Heart right ventricle (tissue), 16 donors: ENCODE data around the gene ADGB. TPM values are rescaled to one million over a fixed set of nuclear protein-coding genes. Genes with fewer than 3 reads are reported as not detected.
"Not testable (repeated sequence)": the region's sequence is repeated elsewhere in the genome, so short reads cannot be mapped to it uniquely, and the experiment has no call there.

Experiments
- ATAC-seq, 8 donors: fragments of 200-7000 bp; cut with Tn5 transposase; one replicate each; pipeline ENCODE4 v1.9.1; 2020; ENCODE audit warnings: mild to moderate bottlenecking in 8 of 8, moderate library complexity in 8 of 8, moderate number of reproducible peaks in 1 of 8
- DNase-seq, 2 donors: peaks; one replicate each; pipeline ENCODE4 v3.0.0-alpha.2; 2020
- H3K27ac ChIP-seq, 10 donors: fragments of 200-600 bp; sonication (generic) in 2 of 10; one replicate each; pipeline versions ENCODE4 v1.5.0 to v1.8.0; 2020 to 2022; ENCODE audit warnings: mild to moderate bottlenecking in 3 of 10
- H3K27me3 ChIP-seq, 7 donors: fragments of 200-600 bp; one replicate each; pipeline ENCODE4 v1.8.0; 2021 to 2022; ENCODE audit warnings: mild to moderate bottlenecking in 2 of 7
- H3K36me3 ChIP-seq, 9 donors: fragments of 200-600 bp; sonication (generic) in 1 of 9; one replicate each; pipeline versions ENCODE4 v1.5.0 to v1.8.0; 2020 to 2022; ENCODE audit warnings: mild to moderate bottlenecking in 2 of 9
- H3K4me1 ChIP-seq, 9 donors: fragments of 200-600 bp; sonication (generic) in 1 of 9; one replicate each; pipeline versions ENCODE4 v1.5.0 to v1.8.0; 2020 to 2022; ENCODE audit warnings: mild to moderate bottlenecking in 4 of 9
- H3K4me3 ChIP-seq, 10 donors: fragments of 200-600 bp; sonication (generic) in 2 of 10; one replicate each; pipeline versions ENCODE4 v1.5.0 to v1.8.0; 2020 to 2022; ENCODE audit warnings: mild to moderate bottlenecking in 7 of 10, moderate library complexity in 2 of 10
- H3K9me3 ChIP-seq, 11 donors: fragments of 200-600 bp in 10 of 11; sonication (generic) in 2 of 11; one replicate each; pipeline versions ENCODE4 v1.5.0 to v1.8.0; 2013 to 2022; ENCODE audit warnings: mild to moderate bottlenecking in 2 of 11, control low read depth in 1 of 11, moderate library complexity in 1 of 11
- WGBS, 2 donors: extraction: QIAGEN DNeasy Blood & Tissue Kit; methylation state at CpG; one replicate each; pipeline ENCODE4 v1.1.7; 2013; ENCODE audit warnings: inconsistent platforms in 1 of 2; 5-methylcytosine and 5-hydroxymethylcytosine counted together
- intact Hi-C, 10 donors: fragments of 100-400 bp; cut with DNase I; formaldehyde crosslinking; loops; one replicate each; pipeline versions ENCODE4 v1.11.1 to v1.14.2; 2022
- polyA plus RNA-seq, 2 donors: library from polyadenylated mRNA; stranded (reverse); fragments of 200-250 nt; gene quantifications; one replicate each; pipeline ENCODE4 v1.2.3, GENCODE V29; 2013
- total RNA-seq, 10 donors: library from RNA; stranded (reverse); fragmentation: NEBNext Ultra II Directional in 3 of 10; extraction: Animal tissue kit (Norgen Biotek cat#: 25700) in 3 of 10; gene quantifications; one replicate each; pipeline versions ENCODE4 v1.2.1 to v1.2.4, GENCODE V29; 2021 to 2023
- TF ChIP-seq, protein P1 (sequence below), 9 donors: fragments of 200-600 bp; sonication (generic) in 2 of 9; IDR thresholded peaks; one replicate each; pipeline versions ENCODE4 v1.5.0 to v1.8.0; 2021 to 2022; ENCODE audit warnings: antibody characterized with exemption in 9 of 9, mild to moderate bottlenecking in 5 of 9, moderate library complexity in 1 of 9
- donor health status: Arrhythmogenic right ventricular cardiomyopathy.
- donor health status: ischemic (EF 13 %, LVEDD 7.1; RV severe dilation, severe dysfunction).
- donor health status: healthy with polysubstance abuse.
- donor health status: DM: no; HTN: yes; CAD: no.
- donor health status: DM: no; HTN: no; CAD: no.
- donor health status: ischemic (EF 25% LVEDD 6.9; RV normal size, moderate dysfunction).
- donor health status: ischemic (EF 25% LVEDD 5.7; RV mildly dilated, moderate dysfunction).
- donor health status: healthy.
- donor health status: DM: yes; HTN: yes; CAD: no.
- donor health status: Ischemic cardiomyopathy.
- donor health status: ischemic (EF 35%, LVEDD 5.7; RV mildly dilated, moderate dysfunction).
- donor health status: nonischemic (EF 11% LVEDD 7.7; RV severe dilation, severe dysfunction).
- donor health status: DM: yes; HTN: yes; CAD: no.
- donor health status: PGD.
- donor health status: ischemic (EF 29% LVEDD 5.4; RV normal size, mild dysfunction).
- donor health status: nonischemic (EF 23%, LVEDD 6.1; RV moderate dilation, normal function).

ADGB gene
- total and polyA plus RNA-seq, 12 donors = 3.7 TPM; not detected in 11

DNA sequence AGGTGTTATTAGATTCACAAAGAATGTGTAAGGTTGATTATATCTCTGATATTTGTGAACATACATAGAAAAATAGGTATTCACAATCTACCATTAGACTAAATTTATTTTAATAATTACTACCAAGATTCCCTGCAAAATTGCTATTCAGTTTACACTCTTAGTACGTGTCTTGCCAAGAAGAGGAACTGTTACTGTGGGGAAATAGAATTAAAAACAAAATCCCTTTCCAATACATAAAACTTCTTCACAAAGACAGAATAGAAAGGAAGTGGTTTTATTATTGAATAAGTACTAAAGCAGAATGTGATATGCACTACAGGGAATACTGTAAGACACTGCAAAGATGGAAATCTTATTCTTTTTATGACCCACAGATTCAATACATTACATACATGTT, 38.2 kb upstream of the ADGB start:
- TF ChIP-seq, protein P1, sequence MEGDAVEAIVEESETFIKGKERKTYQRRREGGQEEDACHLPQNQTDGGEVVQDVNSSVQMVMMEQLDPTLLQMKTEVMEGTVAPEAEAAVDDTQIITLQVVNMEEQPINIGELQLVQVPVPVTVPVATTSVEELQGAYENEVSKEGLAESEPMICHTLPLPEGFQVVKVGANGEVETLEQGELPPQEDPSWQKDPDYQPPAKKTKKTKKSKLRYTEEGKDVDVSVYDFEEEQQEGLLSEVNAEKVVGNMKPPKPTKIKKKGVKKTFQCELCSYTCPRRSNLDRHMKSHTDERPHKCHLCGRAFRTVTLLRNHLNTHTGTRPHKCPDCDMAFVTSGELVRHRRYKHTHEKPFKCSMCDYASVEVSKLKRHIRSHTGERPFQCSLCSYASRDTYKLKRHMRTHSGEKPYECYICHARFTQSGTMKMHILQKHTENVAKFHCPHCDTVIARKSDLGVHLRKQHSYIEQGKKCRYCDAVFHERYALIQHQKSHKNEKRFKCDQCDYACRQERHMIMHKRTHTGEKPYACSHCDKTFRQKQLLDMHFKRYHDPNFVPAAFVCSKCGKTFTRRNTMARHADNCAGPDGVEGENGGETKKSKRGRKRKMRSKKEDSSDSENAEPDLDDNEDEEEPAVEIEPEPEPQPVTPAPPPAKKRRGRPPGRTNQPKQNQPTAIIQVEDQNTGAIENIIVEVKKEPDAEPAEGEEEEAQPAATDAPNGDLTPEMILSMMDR (IDR thresholded peaks at IDR 0.05) = no peak
- 88% methylated on average over 1 of the region's 1 CpG for WGBS, 2 donors

DNA sequence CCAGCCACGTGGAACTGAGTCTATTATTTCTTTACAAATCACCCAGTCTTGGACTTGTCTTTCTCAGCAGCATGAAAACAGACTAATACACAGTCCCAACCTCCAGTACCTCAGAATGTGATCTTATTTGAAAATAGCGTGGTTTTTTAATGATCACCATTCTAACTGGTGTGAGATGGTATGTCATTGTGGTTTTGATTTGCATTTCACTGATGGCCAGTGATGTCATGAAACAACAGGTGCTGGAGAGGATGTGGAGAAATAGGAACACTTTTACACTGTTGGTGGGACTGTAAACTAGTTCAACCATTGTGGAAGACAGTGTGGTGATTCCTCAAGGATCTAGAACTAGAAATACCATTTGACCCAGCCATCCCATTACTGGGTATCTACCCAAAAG, 32.1 kb upstream of the ADGB start:
- H3K36me3 ChIP-seq, DNase-seq, H3K27ac ChIP-seq, ATAC-seq, H3K27me3 ChIP-seq, intact Hi-C loops, H3K4me1 ChIP-seq, H3K4me3 ChIP-seq: not testable (repeated sequence)
- peaks cover 0 to 25% (median 5%) of the 10 kb centered on the region in 11 donors for H3K9me3 ChIP-seq
- WGBS, 2 donors = 72 to 75% methylated on average over 2 of the region's 2 CpGs

More for the DNA sequence above, 38.2 kb upstream of the ADGB start:
- H3K27me3 ChIP-seq = no peaks in the 10 kb centered on the region
- no peak overlapping the region for H3K4me3 ChIP-seq
- peaks cover 0 to 11% (median 0%) of the 10 kb centered on the region in 11 donors for H3K9me3 ChIP-seq
- H3K27ac ChIP-seq = no peak overlapping the region
- no peak for DNase-seq
- peaks cover 0 to 4% (median 0%) of the 10 kb centered on the region in 9 donors for H3K36me3 ChIP-seq
- intact Hi-C loops = no loop called here
- ATAC-seq = no peak
- no peaks in the 10 kb centered on the region for H3K4me1 ChIP-seq

GRCh38 chr6:146568619-146569018, 30.2 kb upstream of the ADGB start:
- H3K36me3 ChIP-seq, ATAC-seq, H3K4me1 ChIP-seq, DNase-seq, H3K4me3 ChIP-seq, H3K27me3 ChIP-seq, H3K27ac ChIP-seq, intact Hi-C loops: not testable (repeated sequence)
- WGBS, 2 donors = 88 to 89% methylated on average over 3 of the region's 3 CpGs
- peaks cover 0 to 28% (median 6%) of the 10 kb centered on the region in 11 donors for H3K9me3 ChIP-seq

DNA sequence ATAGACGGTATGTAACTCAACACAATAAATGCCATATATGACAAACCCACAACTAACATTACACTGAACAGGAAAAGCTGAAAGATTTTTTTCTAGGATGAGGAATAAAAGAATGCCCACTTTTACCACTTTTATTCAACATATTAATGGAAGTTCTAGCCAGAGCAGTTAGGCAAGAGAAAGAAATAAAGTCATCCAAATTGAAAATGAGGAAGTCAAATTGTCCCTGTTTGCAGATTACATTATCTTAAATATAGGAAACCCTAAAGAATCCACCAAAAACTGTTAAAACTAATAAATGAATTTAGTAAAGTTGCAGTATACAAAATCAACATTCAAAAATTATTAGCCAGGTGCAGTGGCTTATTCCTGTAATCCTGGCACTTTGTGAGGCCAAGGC, 24.6 kb upstream of the ADGB start:
- Histone ChIP-seq H3K4me3 (no peak overlapping the region), H3K4me1 (no peaks in the 10 kb centered on the region), H3K27me3 (no peaks in the 10 kb centered on the region), H3K36me3 (no peaks in the 10 kb centered on the region), H3K27ac (no peak overlapping the region), H3K9me3 (peaks cover 0 to 39% (median 16%) of the 10 kb centered on the region in 11 donors)
- TF ChIP-seq, protein P1 (IDR thresholded peaks at IDR 0.05) = no peak
- DNase-seq (no peak), ATAC-seq (no peak)
- 95% methylated on average over 1 of the region's 1 CpG for WGBS, 2 donors
- intact Hi-C loops = no loop called here

DNA sequence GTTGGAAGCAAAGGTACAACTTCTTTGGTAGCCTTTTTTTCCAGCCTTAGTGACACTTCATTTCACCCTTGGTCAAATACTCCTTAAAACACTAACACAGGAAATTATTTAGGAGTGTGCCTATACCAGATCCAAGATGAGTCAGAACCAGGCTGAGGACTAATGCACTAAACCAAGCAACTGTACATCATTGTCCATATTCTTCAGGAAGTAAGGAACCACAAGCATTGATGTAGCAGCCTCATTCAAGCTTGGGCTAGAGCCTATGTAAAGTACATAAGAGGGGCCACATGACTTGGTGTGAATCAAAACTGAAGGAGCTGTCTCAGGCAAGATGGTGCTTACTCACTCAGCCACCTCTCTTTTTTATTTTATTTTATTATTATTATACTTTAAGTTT, 20.7 kb upstream of the ADGB start:
- ATAC-seq = no peak
- intact Hi-C loops = no loop called here
- Histone ChIP-seq H3K9me3 (peaks cover 0 to 20% (median 11%) of the 10 kb centered on the region in 11 donors), H3K27ac (no peak overlapping the region), H3K4me3 (no peak overlapping the region), H3K36me3 (no peaks in the 10 kb centered on the region), H3K4me1 (peaks cover 0 to 7% (median 0%) of the 10 kb centered on the region in 9 donors), H3K27me3 (no peaks in the 10 kb centered on the region)
- TF ChIP-seq, protein P1 (IDR thresholded peaks at IDR 0.05) = no peak
- no peak for DNase-seq
